GM10266 (cell line): Measurements from ENCODE around the gene ZNF148.

ENCODE experiments used
- DNase-seq: peaks from one replicate; pipeline ENCODE4 v3.0.0; 2012; ENCODE audit errors: extremely low spot score
- CTCF ChIP-seq: IDR thresholded peaks from 2 replicates; pipeline ENCODE4 v1.5.1; 2012; ENCODE audit warnings: mild to moderate bottlenecking, low read depth; ENCODE audit not compliant: control insufficient read depth, insufficient read depth; ENCODE audit errors: missing control alignments

The ZNF148 gene

GRCh38 chr3:125357032-125357658, 18.0 kb downstream of the ZNF148 start:
- no peak for TF ChIP-seq CTCF
- peak; percentile 81 for DNase-seq

- DNase-seq: no peak
- no peak for TF ChIP-seq CTCF
Observed at GRCh38 chr3:125356140-125357026, 18.7 kb downstream of the ZNF148 start.

- no peak for DNase-seq
- TF ChIP-seq CTCF: no peak
Observed at GRCh38 chr3:125353659-125354058, 21.5 kb downstream of the ZNF148 start.

- TF ChIP-seq CTCF: no peak
- DNase-seq: no peak
Observed at GRCh38 chr3:125353128-125353527, 22.0 kb downstream of the ZNF148 start.

- no peak for TF ChIP-seq CTCF
- no peak for DNase-seq
Observed at GRCh38 chr3:125351814-125352456, 23.2 kb downstream of the ZNF148 start.

GRCh38 chr3:125351152-125351551, 24.0 kb downstream of the ZNF148 start:
- no peak for DNase-seq
- no peak for TF ChIP-seq CTCF
